ENCODE data around the gene AMER3.

AMER3 gene

DNA sequence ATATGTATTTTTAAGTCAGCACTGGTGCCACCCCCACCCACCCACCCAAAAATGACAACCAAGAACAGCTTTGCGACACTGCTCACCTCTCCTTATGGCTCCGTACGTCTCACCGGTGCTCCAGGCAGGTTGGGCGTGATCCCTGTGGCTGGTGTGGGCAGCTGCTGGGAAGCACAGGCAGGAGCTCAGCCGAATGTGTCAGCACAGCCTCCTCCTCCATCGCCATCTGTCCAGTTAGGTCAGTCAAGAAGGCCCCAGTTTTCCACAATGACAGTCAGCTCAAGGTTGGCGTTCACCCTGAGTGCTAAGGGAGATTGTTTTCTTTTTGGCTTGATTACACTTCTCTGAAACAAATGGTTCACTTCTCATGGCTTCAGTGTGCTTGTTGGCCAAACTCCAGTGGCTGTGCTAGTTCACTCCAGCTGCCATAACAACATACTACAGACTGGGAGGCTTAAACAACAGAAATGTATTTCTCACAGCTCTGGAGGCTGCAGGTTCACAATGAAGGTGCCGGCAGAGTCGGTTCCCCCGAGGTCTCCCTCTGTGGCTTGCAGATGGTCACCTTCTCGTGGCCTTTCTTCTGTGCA is 30.2 kb downstream of the AMER3 start:
- TF ChIP-seq, protein P1, sequence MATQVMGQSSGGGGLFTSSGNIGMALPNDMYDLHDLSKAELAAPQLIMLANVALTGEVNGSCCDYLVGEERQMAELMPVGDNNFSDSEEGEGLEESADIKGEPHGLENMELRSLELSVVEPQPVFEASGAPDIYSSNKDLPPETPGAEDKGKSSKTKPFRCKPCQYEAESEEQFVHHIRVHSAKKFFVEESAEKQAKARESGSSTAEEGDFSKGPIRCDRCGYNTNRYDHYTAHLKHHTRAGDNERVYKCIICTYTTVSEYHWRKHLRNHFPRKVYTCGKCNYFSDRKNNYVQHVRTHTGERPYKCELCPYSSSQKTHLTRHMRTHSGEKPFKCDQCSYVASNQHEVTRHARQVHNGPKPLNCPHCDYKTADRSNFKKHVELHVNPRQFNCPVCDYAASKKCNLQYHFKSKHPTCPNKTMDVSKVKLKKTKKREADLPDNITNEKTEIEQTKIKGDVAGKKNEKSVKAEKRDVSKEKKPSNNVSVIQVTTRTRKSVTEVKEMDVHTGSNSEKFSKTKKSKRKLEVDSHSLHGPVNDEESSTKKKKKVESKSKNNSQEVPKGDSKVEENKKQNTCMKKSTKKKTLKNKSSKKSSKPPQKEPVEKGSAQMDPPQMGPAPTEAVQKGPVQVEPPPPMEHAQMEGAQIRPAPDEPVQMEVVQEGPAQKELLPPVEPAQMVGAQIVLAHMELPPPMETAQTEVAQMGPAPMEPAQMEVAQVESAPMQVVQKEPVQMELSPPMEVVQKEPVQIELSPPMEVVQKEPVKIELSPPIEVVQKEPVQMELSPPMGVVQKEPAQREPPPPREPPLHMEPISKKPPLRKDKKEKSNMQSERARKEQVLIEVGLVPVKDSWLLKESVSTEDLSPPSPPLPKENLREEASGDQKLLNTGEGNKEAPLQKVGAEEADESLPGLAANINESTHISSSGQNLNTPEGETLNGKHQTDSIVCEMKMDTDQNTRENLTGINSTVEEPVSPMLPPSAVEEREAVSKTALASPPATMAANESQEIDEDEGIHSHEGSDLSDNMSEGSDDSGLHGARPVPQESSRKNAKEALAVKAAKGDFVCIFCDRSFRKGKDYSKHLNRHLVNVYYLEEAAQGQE (IDR thresholded peaks at IDR 0.05; ENCODE audit: insufficient read depth in 1 of 2, low read depth in 2 of 2, low read length in 2 of 2) = no peak
- TF ChIP-seq TAF1 (IDR thresholded peaks at IDR 0.05; ENCODE audit: borderline replicate concordance, insufficient read depth, low read length) (no peak), SIN3A (IDR thresholded peaks at IDR 0.05; ENCODE audit: borderline replicate concordance, insufficient read depth, low read length) (no peak), POLR2AphosphoS5 (IDR thresholded peaks at IDR 0.05; ENCODE audit: low read depth, low read length) (no peak), FOXP2 (optimal IDR thresholded peaks at IDR 0.05; ENCODE audit: borderline replicate concordance, extremely low read depth, extremely low read length, insufficient read depth) (no peak)

DNA sequence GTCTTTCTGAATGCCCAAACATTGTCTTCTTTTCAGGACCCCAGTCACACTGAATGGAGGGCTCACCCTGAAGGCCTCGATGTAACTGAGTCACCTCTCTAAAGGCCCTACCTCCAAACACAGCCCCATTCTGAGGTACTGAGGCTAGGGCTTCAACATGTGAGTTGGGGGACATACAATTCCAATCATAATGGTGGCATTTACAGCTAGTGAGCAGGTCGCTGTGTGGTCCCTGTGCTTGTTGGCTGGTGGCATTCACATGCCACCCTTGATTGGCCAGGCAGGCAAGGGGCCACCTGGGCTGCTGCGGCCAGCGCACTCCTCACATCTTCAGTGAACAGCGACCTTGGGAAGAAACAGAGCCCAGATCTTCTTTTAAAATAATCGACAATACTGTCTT is 30.7 kb downstream of the AMER3 start:
- no peak for TF ChIP-seq TAF1 (IDR thresholded peaks at IDR 0.05; ENCODE audit: borderline replicate concordance, insufficient read depth, low read length)
- no peak for TF ChIP-seq SIN3A (IDR thresholded peaks at IDR 0.05; ENCODE audit: borderline replicate concordance, insufficient read depth, low read length)
- no peak for TF ChIP-seq FOXP2 (optimal IDR thresholded peaks at IDR 0.05; ENCODE audit: borderline replicate concordance, extremely low read depth, extremely low read length, insufficient read depth)
- TF ChIP-seq, protein P1 (IDR thresholded peaks at IDR 0.05; ENCODE audit: insufficient read depth in 1 of 2, low read depth in 2 of 2, low read length in 2 of 2) = no peak
- TF ChIP-seq POLR2AphosphoS5 (IDR thresholded peaks at IDR 0.05; ENCODE audit: low read depth, low read length) = no peak

DNA sequence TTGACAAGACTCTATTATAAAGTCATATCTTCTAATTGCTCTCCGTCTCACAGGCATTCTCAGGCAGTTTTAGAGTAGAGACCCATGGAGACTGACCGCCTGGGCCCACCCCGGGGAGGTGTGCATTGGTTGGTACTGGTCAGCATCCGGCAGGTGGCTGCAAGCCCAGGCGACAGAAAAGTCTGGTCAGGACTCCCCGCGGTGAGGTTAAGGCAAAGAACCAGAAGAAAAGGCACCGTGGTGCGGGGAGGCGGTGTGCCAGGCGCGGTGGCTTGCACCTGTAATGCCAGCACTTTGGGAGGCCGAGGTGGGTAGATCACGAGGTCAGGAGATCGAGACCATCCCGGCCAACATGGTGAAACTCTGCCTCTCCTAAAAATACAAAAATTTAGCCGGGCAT is 32.5 kb downstream of the AMER3 start:
- TF ChIP-seq TAF1 (IDR thresholded peaks at IDR 0.05; ENCODE audit: borderline replicate concordance, insufficient read depth, low read length) (no peak), FOXP2 (optimal IDR thresholded peaks at IDR 0.05; ENCODE audit: borderline replicate concordance, extremely low read depth, extremely low read length, insufficient read depth) (no peak), SIN3A (IDR thresholded peaks at IDR 0.05; ENCODE audit: borderline replicate concordance, insufficient read depth, low read length) (no peak), POLR2AphosphoS5 (IDR thresholded peaks at IDR 0.05; ENCODE audit: low read depth, low read length) (no peak)
- TF ChIP-seq, protein P1 (IDR thresholded peaks at IDR 0.05; ENCODE audit: insufficient read depth in 1 of 2, low read depth in 2 of 2, low read length in 2 of 2) = no peak

DNA sequence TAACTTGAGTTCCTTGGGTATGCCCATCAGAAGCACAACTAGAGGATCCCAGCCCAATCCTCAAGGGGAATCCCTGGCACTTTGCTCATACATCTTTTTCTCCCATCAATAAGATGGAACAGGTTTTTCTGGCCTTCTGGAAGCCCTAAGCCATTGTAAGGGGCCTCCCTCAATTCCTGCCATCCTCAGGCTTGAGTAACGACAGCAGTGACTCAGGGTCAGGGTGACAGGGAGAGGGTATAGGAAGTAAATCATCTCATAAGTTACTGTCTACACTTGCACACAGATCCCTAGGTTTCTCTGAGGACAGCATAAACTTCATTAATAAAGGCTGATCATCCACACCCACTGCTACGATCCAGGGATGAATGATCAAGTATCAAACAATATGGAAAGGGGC is 35.0 kb downstream of the AMER3 start:
- no peak for TF ChIP-seq TAF1 (IDR thresholded peaks at IDR 0.05; ENCODE audit: borderline replicate concordance, insufficient read depth, low read length)
- TF ChIP-seq, protein P1 (IDR thresholded peaks at IDR 0.05; ENCODE audit: insufficient read depth in 1 of 2, low read depth in 2 of 2, low read length in 2 of 2) = no peak
- TF ChIP-seq POLR2AphosphoS5 (IDR thresholded peaks at IDR 0.05; ENCODE audit: low read depth, low read length) = no peak
